Left lung (tissue), 10 donors: ENCODE measurements around the gene SLC5A6. TPM values are rescaled to one million over a fixed set of nuclear protein-coding genes. Genes with fewer than 3 reads are reported as not detected.

Experiments
- ATAC-seq: fragments of 200-7000 bp; cut with Tn5 transposase; one replicate; pipeline ENCODE4 v1.9.1; 2020; ENCODE audit warnings: moderate library complexity
- DNase-seq, 4 donors: peaks; one replicate each; pipeline ENCODE4 v3.0.0-alpha.2; 2013 to 2020
- H3K27ac ChIP-seq, 2 donors: fragments of 200-600 bp; sonication (generic) in 1 of 2; one replicate each; pipeline versions ENCODE4 v1.5.0 to v1.8.0; 2020 to 2021
- H3K27me3 ChIP-seq, 2 donors: fragments of 200-600 bp; sonication (generic) in 1 of 2; one replicate each; pipeline versions ENCODE4 v1.5.0 to v1.8.0; 2020 to 2021
- H3K36me3 ChIP-seq, 2 donors: fragments of 200-600 bp; sonication (generic) in 1 of 2; one replicate each; pipeline versions ENCODE4 v1.5.0 to v1.8.0; 2020 to 2021
- H3K4me1 ChIP-seq, 2 donors: fragments of 200-600 bp; one replicate each; pipeline ENCODE4 v1.8.0; 2021
- H3K4me3 ChIP-seq, 2 donors: fragments of 200-600 bp; sonication (generic) in 1 of 2; one replicate each; pipeline versions ENCODE4 v1.5.0 to v1.8.0; 2020 to 2021; ENCODE audit warnings: mild to moderate bottlenecking in 1 of 2
- H3K9me3 ChIP-seq, 2 donors: fragments of 200-600 bp; sonication (generic) in 1 of 2; one replicate each; pipeline versions ENCODE4 v1.5.0 to v1.8.0; 2020 to 2021
- CTCF ChIP-seq, 2 donors: fragments of 200-600 bp; sonication (generic) in 1 of 2; IDR thresholded peaks; one replicate each; pipeline versions ENCODE4 v1.5.0 to v1.8.0; 2021; ENCODE audit warnings: antibody characterized with exemption in 2 of 2
- intact Hi-C, 2 donors: fragments of 100-400 bp; cut with DNase I; formaldehyde crosslinking; loops; one replicate each; pipeline versions ENCODE4 v1.11.2 to v1.14.2; 2022
- polyA plus RNA-seq, 6 donors: library from polyadenylated mRNA; unstranded; fragments of 120-200 nt; gene quantifications; one replicate each; pipeline ENCODE4 v1.2.1, GENCODE V29; 2013; ENCODE audit not compliant: insufficient read length in 6 of 6
- total RNA-seq, 2 donors: library from RNA; stranded (reverse); fragmentation: NEBNext Ultra II Directional; extraction: Animal tissue kit (Norgen Biotek cat#: 25700); gene quantifications; one replicate each; pipeline ENCODE4 v1.2.1, GENCODE V29; 2021
- donor health status: DM: no; HTN: yes; CAD: no.
- donor health status: DM: no; HTN: no; CAD: no.

The SLC5A6 gene
- total and polyA plus RNA-seq, 8 donors = 24.1 to 47.2 (median 31.7) TPM

DNA sequence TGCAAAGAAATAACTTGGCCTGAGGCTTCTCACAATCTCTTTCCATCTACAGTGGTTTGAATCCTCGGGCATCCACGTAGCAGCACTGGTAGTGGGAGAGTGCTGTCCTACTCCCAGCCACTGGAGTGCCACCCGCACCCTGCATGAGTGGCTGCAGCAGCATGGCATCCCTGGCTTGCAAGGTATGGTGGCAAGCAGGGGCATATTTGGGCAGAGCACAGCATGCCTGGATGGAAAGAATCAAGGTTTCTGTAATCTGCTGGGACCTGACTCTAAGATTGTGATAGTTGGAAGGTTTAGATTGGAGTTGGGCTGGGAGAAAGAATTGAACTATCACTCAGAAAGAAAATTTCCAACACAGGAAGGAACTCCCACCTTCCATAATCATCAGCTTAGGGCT lies 9.1 kb upstream of the SLC5A6 start:
- no peak for DNase-seq
- Histone ChIP-seq H3K27ac (no peak overlapping the region), H3K4me1 (peaks cover 10 to 19% of the 10 kb centered on the region in 2 donors), H3K4me3 (no peak overlapping the region), H3K36me3 (peaks cover 0 to 64% of the 10 kb centered on the region in 2 donors), H3K9me3 (no peaks in the 10 kb centered on the region), H3K27me3 (no peaks in the 10 kb centered on the region)
- ATAC-seq = no peak
- TF ChIP-seq CTCF (IDR thresholded peaks at IDR 0.05) = no peak
- intact Hi-C loops = no loop called here

DNA sequence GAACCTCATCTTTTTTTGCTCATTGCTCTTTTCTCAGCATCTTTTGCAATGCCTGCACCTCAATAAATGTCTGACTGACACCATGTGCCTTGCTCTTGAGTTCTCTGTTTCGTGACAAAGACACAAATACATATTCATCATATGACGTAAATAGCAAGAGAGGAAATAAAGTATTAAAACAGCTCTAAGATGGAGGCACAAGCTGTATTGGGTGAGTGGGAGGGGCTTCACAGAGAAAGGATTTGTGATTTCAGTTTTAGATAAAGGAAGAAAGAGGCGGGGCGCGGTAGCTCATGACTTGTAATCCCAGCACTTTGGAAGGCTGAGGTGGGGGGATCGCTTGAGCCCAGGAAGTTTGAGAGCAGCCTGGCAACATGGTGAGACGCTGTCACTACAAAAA lies 8.0 kb upstream of the SLC5A6 start:
- ATAC-seq (no peak), DNase-seq (no peak)
- TF ChIP-seq CTCF (IDR thresholded peaks at IDR 0.05) = no peak
- no peaks in the 10 kb centered on the region for H3K9me3 ChIP-seq
- peaks cover 0 to 60% of the 10 kb centered on the region in 2 donors for H3K36me3 ChIP-seq
- H3K4me3 ChIP-seq = no peak overlapping the region
- H3K27ac ChIP-seq = no peak overlapping the region
- H3K4me1 ChIP-seq = peaks cover 10 to 19% of the 10 kb centered on the region in 2 donors
- intact Hi-C loops = no loop called here
- H3K27me3 ChIP-seq = no peaks in the 10 kb centered on the region

DNA sequence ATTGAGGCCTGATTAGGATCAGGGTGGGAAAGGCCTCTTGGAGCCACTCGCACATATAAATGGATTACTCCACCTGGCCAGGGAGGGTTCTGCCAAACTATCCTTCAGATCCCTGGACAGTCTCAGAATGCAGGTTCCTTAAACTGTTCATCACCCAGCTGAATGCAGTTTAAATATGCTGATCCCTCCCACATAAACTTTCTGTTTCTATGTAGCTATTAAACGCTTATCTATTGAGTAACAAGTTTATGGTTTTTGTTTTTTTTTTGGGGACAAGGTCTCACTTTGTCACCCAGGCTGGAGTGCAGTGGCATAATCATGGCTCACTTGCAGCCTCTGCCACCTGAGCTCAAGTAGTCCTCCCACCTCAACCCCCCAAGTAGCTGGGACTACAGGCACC lies 7.0 kb upstream of the SLC5A6 start:
- no peak for TF ChIP-seq CTCF (IDR thresholded peaks at IDR 0.05)
- peaks cover 0 to 53% of the 10 kb centered on the region in 2 donors for H3K36me3 ChIP-seq
- intact Hi-C loops = no loop called here
- no peak overlapping the region for H3K27ac ChIP-seq
- H3K4me1 ChIP-seq = peaks cover 10 to 21% of the 10 kb centered on the region in 2 donors
- DNase-seq (no peak), ATAC-seq (no peak)
- H3K27me3 ChIP-seq = no peaks in the 10 kb centered on the region
- no peaks in the 10 kb centered on the region for H3K9me3 ChIP-seq
- H3K4me3 ChIP-seq = no peak overlapping the region

- H3K9me3 ChIP-seq = no peaks in the 10 kb centered on the region
- H3K27me3 ChIP-seq = no peaks in the 10 kb centered on the region
- DNase-seq = no peak
- peaks cover 0 to 51% of the 10 kb centered on the region in 2 donors for H3K36me3 ChIP-seq
- intact Hi-C loops = no loop called here
- H3K27ac ChIP-seq = no peak overlapping the region
- ATAC-seq = no peak
- no peak for TF ChIP-seq CTCF (IDR thresholded peaks at IDR 0.05)
- peaks cover 10 to 25% of the 10 kb centered on the region in 2 donors for H3K4me1 ChIP-seq
- peak overlapping the region in 1 of 2 donors; percentile 69 for H3K4me3 ChIP-seq
Observed at GRCh38 chr2:27218614-27219013, 6.5 kb upstream of the SLC5A6 start.

- peaks cover 0 to 42% of the 10 kb centered on the region in 2 donors for H3K36me3 ChIP-seq
- TF ChIP-seq CTCF (IDR thresholded peaks at IDR 0.05) = peak in 1 of 2 donors; percentile 52
- no peaks in the 10 kb centered on the region for H3K27me3 ChIP-seq
- DNase-seq = peak; percentile 69 to 99 (median 89)
- H3K27ac ChIP-seq = peak within 1 kb of the TSS; percentile 41 to 72
- intact Hi-C loops = no loop called here
- ATAC-seq = peak; percentile 96
- H3K9me3 ChIP-seq = no peaks in the 10 kb centered on the region
- H3K4me3 ChIP-seq = peak within 1 kb of the TSS; percentile 66 to 69
- peaks cover 10 to 34% of the 10 kb centered on the region in 2 donors for H3K4me1 ChIP-seq
Observed at GRCh38 chr2:27217173-27218121, 5.4 kb upstream of the SLC5A6 start, which contains the start of gene CAD. Gene CAD (plus strand): TSS chr2:27217369. CDS start chr2:27217552, 183 bp downstream.
